ENCODE measurements around the gene SRPK2.
"Not testable (repeated sequence)": the region's sequence is repeated elsewhere in the genome, so short reads cannot be mapped to it uniquely, and the experiment has no call there.

The SRPK2 gene

DNA sequence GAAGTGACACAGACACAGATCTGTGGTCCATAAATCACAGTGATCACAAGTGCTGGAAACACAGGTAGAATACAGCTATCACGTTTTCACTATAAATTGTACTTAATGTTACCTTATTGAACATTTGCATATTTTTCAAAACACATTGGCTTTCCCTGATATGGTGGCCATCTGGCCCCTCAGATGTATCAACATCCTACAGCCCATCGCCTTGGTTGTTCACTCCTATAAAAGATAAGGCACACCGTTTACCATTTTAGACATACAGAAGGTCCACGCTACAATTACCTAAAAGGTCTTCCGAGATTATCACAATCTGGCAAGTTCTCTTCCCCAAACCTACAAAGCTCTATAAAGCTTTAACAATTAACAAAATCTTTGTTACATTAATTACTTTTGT lies 91.4 kb downstream of the SRPK2 start:
- POLR2A ChIA-PET = interaction anchor here (0.6 kb wide), 1 partner anchor 815 kb away, joined by 3 read pairs; the partner anchor contains the start of gene SYPL1
- no peak for TF ChIP-seq OVOL3 (tag by site-specific recombination; IDR thresholded peaks at IDR 0.05)
- no peak for TF ChIP-seq ZNF404 (tag by site-specific recombination; IDR thresholded peaks at IDR 0.05)
- TF ChIP-seq ZFHX2 (tag by site-specific recombination; conservative IDR thresholded peaks at IDR 0.05) = no peak
- no peak for TF ChIP-seq WT1 (tag by site-specific recombination; IDR thresholded peaks at IDR 0.05)
- TF ChIP-seq ZBTB20 (tag by site-specific recombination; IDR thresholded peaks at IDR 0.05) = no peak
- TF ChIP-seq ZBTB48 (tag by site-specific recombination; IDR thresholded peaks at IDR 0.05) = no peak
- no peaks in the 10 kb centered on the region for H3K9me3 ChIP-seq (ENCODE audit: control insufficient read depth, insufficient read depth, low read depth, low read length)
- H3K27ac ChIP-seq (ENCODE audit: extremely low read depth, low read depth, low read length) = no peak overlapping the region
- CTCF ChIA-PET = interaction anchor here (1.3 kb wide), 2 partner anchors 12 to 316 kb away, joined by 3 to 4 read pairs; no protein-coding TSS in a partner anchor
- H3K4me3 ChIP-seq (ENCODE audit: low read depth, low read length) = no peak overlapping the region
- peaks cover 5% of the 10 kb centered on the region for H3K4me1 ChIP-seq (ENCODE audit: control insufficient read depth, insufficient read depth, low read length)
- H3K36me3 ChIP-seq (ENCODE audit: control insufficient read depth in 2 of 2, insufficient read depth in 1 of 2, low read length in 2 of 2) = no peaks in the 10 kb centered on the region

DNA sequence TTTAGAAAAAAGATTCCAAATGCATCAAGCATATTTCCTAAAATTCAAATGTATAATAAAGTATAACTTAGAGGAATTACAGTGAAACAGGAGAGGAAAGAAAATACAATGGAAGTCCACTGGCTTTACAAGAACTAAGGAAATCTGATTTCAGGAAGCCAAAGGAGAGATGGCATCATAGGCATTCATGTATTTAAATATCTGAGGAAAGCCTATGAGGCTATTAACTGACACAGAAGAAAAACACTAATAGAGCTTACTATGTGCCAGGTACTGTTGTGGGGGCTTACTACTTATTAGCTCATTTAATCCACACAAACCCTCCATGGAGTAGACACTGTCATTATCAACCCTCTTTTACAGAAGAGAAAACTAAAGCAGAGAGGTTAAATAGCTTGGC lies 92.2 kb downstream of the SRPK2 start:
- peaks cover 5% of the 10 kb centered on the region for H3K4me1 ChIP-seq (ENCODE audit: control insufficient read depth, insufficient read depth, low read length)
- no peaks in the 10 kb centered on the region for H3K9me3 ChIP-seq (ENCODE audit: control insufficient read depth, insufficient read depth, low read depth, low read length)
- H3K4me3 ChIP-seq (ENCODE audit: low read depth, low read length) = no peak overlapping the region
- no peaks in the 10 kb centered on the region for H3K36me3 ChIP-seq (ENCODE audit: control insufficient read depth in 2 of 2, insufficient read depth in 1 of 2, low read length in 2 of 2)
- POLR2A ChIA-PET = interaction anchor here (0.6 kb wide), 1 partner anchor 816 kb away, joined by 3 read pairs; the partner anchor contains the start of gene SYPL1
- CTCF ChIA-PET = interaction anchor here (1.3 kb wide), 2 partner anchors 12 to 315 kb away, joined by 3 to 4 read pairs; no protein-coding TSS in a partner anchor
- TF ChIP-seq ZNF175 (tag by site-specific recombination; IDR thresholded peaks at IDR 0.05) (no peak), ZNF623 (tag by site-specific recombination; IDR thresholded peaks at IDR 0.05) (no peak), ZNF747 (tag by site-specific recombination; IDR thresholded peaks at IDR 0.05) (no peak), ZNF664 (tag by site-specific recombination; IDR thresholded peaks at IDR 0.05) (peak; percentile 11; the same call in 1 of the 2 replicates), ZNF239 (tag by site-specific recombination; IDR thresholded peaks at IDR 0.05) (no peak)
- H3K27ac ChIP-seq (ENCODE audit: extremely low read depth, low read depth, low read length) = no peak overlapping the region

DNA sequence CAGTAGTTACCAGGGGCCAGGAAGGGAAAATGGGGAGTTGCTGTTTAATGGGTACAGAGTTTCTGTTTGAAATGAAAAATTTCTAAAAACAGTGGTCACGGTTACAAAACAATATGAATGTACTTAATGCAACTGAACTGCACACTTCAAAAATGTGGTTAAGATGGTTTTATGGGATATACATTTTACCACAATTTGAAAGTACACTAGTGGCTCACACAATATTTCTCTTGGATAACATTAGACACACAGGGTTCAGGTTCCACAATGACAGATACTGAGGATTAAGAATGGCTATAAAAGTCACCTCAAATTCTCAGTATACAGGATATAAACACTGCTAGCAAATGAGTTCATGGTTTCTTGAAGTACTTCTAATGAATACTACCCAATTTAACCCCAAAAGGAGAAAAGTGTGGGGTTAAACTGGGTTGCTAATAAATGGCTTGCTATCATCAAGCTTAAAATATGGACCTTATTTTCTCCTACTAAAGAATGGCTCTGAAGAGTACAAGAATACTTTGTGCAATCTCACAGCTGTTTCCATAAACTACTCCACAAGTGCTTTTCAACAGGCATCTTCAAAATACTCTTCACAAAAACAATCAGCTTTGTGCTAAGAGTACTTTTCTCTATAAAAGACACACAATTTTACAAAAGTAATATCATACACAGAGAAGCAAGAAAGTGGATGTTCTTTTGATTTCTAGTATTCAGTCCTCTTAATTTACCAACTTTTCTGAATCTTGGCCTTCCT lies 92.9 kb downstream of the SRPK2 start:
- no peak overlapping the region for H3K4me3 ChIP-seq (ENCODE audit: low read depth, low read length)
- no peaks in the 10 kb centered on the region for H3K9me3 ChIP-seq (ENCODE audit: control insufficient read depth, insufficient read depth, low read depth, low read length)
- no peak overlapping the region for H3K27ac ChIP-seq (ENCODE audit: extremely low read depth, low read depth, low read length)
- no peaks in the 10 kb centered on the region for H3K36me3 ChIP-seq (ENCODE audit: control insufficient read depth in 2 of 2, insufficient read depth in 1 of 2, low read length in 2 of 2)
- TF ChIP-seq SCRT1 (tag by site-specific recombination; IDR thresholded peaks at IDR 0.05; ENCODE audit: borderline replicate concordance) (peak; percentile 86), SCRT2 (tag by site-specific recombination; IDR thresholded peaks at IDR 0.05) (peak; percentile 82), ZNF585B (tag by site-specific recombination; IDR thresholded peaks at IDR 0.05) (0 out of 2 replicates have a peak, but pooled peaks have one; percentile 10), ZNF664 (tag by site-specific recombination; IDR thresholded peaks at IDR 0.05) (0 out of 2 replicates have a peak, but pooled peaks have one; percentile 16), ZNF621 (tag by site-specific recombination; IDR thresholded peaks at IDR 0.05) (no peak), KLF1 (tag by site-specific recombination; IDR thresholded peaks at IDR 0.05) (no peak), ZNF670 (tag by site-specific recombination; IDR thresholded peaks at IDR 0.05; ENCODE audit: low read depth) (no peak)
- TF ChIP-seq, protein P1, sequence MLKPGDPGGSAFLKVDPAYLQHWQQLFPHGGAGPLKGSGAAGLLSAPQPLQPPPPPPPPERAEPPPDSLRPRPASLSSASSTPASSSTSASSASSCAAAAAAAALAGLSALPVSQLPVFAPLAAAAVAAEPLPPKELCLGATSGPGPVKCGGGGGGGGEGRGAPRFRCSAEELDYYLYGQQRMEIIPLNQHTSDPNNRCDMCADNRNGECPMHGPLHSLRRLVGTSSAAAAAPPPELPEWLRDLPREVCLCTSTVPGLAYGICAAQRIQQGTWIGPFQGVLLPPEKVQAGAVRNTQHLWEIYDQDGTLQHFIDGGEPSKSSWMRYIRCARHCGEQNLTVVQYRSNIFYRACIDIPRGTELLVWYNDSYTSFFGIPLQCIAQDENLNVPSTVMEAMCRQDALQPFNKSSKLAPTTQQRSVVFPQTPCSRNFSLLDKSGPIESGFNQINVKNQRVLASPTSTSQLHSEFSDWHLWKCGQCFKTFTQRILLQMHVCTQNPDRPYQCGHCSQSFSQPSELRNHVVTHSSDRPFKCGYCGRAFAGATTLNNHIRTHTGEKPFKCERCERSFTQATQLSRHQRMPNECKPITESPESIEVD (tag by site-specific recombination; IDR thresholded peaks at IDR 0.05) = peak; percentile 45; the same call in 1 of the 2 replicates
- ChIA-PET CTCF (interaction anchor here (1.3 kb wide), 1 partner anchor 314 kb away, joined by 3 read pairs; no protein-coding TSS in a partner anchor), POLR2A (no interaction called here)
- H3K4me1 ChIP-seq (ENCODE audit: control insufficient read depth, insufficient read depth, low read length) = peaks cover 5% of the 10 kb centered on the region

DNA sequence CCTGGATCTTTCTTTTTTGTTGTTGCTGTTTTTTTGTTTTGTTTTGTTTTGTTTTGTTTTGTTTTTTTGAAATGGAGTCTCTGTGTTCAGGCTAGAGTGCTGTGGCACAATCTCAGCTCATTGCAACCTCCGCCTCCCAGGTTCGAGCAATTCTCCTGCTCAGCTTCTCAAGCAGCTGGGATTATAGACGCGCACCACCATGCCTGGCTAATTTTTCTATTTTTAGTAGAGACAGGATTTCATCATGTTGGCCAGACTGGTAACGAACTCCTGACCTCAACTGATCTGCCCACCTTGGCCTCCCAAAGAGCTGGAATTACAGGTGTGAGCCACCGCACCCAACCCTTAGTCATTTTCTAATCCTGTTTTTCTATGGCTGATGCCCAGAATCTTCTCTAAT lies 94.2 kb downstream of the SRPK2 start:
- H3K9me3 ChIP-seq (ENCODE audit: control insufficient read depth, insufficient read depth, low read depth, low read length); H3K36me3 ChIP-seq (ENCODE audit: control insufficient read depth in 2 of 2, insufficient read depth in 1 of 2, low read length in 2 of 2); H3K4me1 ChIP-seq (ENCODE audit: control insufficient read depth, insufficient read depth, low read length); H3K27ac ChIP-seq (ENCODE audit: extremely low read depth, low read depth, low read length); H3K4me3 ChIP-seq (ENCODE audit: low read depth, low read length); POLR2A ChIA-PET: not testable (repeated sequence)
- CTCF ChIA-PET = interaction anchor here (1.1 kb wide), 1 partner anchor 12 kb away, joined by 3 read pairs; no protein-coding TSS in a partner anchor

Measured in HEK293 (cell line).